Measurements from ENCODE around the gene PPP1R9A.
A peak's percentile ranks its signal among the peaks of the same experiment; 100 is the strongest.
"Not testable (repeated sequence)": the region's sequence is repeated elsewhere in the genome, so short reads cannot be mapped to it uniquely, and the experiment has no call there.

Gene PPP1R9A

DNA sequence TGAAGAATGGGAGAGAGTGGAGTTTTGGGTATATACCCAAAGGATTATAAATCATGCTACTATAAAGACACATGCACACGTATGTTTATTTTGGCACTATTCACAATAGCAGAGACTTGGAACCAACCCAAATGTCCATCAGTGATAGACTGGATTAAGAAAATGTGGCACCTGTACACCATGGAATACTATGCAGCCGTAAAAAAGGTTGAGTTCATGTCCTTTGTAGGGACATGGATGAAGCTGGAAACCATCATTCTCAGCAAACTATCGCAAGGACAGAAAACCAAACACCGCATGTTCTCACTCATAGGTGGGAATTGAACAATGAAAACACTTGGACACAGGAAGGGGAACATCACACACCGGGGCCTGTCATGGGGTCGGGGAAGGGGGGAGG, 101.4 kb downstream of the PPP1R9A start:
- H3K4me3 ChIP-seq (ENCODE audit: low read length); H3K9me3 ChIP-seq (ENCODE audit: control insufficient read depth, low read length); H3K36me3 ChIP-seq (ENCODE audit: control insufficient read depth, insufficient read depth, low read length, severe bottlenecking); DNase-seq (ENCODE audit: low read depth); H3K9ac ChIP-seq (ENCODE audit: low read length); H3K27me3 ChIP-seq (replicated peaks; ENCODE audit: control insufficient read depth, insufficient read depth, low read length): not testable (repeated sequence)
- H3K4me1 ChIP-seq (ENCODE audit: control insufficient read depth, insufficient read depth, low read length), result peaks cover 13% of the 10 kb centered on the region

DNA sequence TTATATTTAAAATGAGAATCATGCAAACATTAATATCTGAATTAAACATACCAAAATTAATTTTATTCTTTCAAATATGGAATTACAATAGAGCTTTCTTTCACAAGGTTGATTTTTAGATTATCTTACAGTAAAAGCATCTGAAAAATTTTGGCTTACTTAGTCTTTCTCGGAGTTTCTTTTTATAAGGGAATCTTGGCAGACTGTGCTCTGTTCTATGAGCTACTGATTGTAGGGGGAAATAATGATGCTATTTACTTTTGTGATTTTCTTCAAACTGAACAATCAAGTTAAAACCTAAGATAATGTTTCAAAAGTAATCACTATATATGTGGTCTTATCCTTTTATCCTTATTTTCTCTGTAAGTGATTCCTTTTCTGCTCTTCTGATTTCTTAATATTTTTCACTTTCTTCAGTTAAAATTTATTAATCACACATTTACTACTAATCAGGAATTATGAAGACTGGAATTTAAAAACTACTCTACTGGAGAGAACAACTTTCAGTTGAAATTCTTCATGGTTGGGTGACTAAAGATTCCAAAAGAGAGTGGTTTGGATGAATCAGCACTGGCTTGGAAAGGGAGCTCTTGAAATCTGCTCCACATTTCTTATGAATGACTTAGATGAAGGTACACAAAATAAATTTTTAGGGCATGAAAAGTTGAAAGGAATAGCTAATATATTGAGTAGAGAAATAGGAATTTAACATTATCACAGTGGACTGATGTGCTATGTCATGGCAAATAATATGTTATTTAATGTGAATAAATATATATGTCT, 103.9 kb downstream of the PPP1R9A start:
- peak overlapping the region; percentile 33 for H3K4me3 ChIP-seq (ENCODE audit: low read length)
- no peaks in the 10 kb centered on the region for H3K36me3 ChIP-seq (ENCODE audit: control insufficient read depth, insufficient read depth, low read length, severe bottlenecking)
- peaks cover 13% of the 10 kb centered on the region for H3K4me1 ChIP-seq (ENCODE audit: control insufficient read depth, insufficient read depth, low read length)
- H3K9me3 ChIP-seq (ENCODE audit: control insufficient read depth, low read length), result no peaks in the 10 kb centered on the region
- peak; percentile 71 for DNase-seq (ENCODE audit: low read depth)
- peak overlapping the region; percentile 21 for H3K9ac ChIP-seq (ENCODE audit: low read length)
- no peaks in the 10 kb centered on the region for H3K27me3 ChIP-seq (replicated peaks; ENCODE audit: control insufficient read depth, insufficient read depth, low read length)

DNA sequence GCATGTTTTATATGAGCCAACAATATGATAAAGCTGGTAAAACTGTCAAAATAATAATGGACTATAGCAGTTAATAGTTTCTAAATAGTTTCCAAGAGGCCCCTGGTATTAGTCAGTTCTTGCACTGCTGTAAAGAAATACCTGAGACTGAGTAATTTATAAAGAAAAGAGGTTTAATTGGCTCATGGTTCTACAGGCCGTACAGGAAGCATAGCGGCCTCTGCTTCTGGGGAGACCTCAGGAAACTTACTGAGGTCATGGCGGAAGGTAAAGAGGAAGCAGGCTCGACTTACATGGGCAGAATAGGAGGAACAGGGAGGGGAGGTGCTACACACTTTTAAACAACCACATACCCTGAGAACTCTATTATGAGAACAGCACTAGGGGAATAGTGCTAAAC, 104.6 kb downstream of the PPP1R9A start:
- no peak for DNase-seq (ENCODE audit: low read depth)
- Histone ChIP-seq H3K9me3 (ENCODE audit: control insufficient read depth, low read length) (no peaks in the 10 kb centered on the region), H3K27me3 (replicated peaks; ENCODE audit: control insufficient read depth, insufficient read depth, low read length) (no peaks in the 10 kb centered on the region), H3K4me1 (ENCODE audit: control insufficient read depth, insufficient read depth, low read length) (peaks cover 13% of the 10 kb centered on the region), H3K36me3 (ENCODE audit: control insufficient read depth, insufficient read depth, low read length, severe bottlenecking) (no peaks in the 10 kb centered on the region), H3K9ac (ENCODE audit: low read length) (no peak overlapping the region), H3K4me3 (ENCODE audit: low read length) (no peak overlapping the region)

DNA sequence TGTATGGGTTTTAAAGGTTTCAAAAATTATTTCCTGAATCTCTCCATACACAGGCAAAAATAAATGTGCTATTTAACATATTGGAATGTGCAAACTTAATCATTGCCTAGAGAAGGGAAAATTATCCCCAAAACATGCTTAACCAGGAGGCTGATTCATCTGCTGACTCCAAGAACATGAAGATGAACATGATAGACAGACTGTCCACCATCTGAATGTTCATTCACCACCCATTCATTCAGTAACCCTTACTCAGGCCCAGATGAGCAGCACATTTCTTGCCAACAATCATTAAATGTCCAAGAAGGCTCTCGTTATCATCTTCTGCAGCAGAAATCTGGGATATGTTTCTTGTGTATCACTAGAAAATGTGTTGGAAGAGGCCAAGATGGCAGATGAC, 110.6 kb downstream of the PPP1R9A start:
- H3K4me1 ChIP-seq (ENCODE audit: control insufficient read depth, insufficient read depth, low read length), result peaks cover 8% of the 10 kb centered on the region
- H3K9me3 ChIP-seq (ENCODE audit: control insufficient read depth, low read length), result no peaks in the 10 kb centered on the region
- no peaks in the 10 kb centered on the region for H3K27me3 ChIP-seq (replicated peaks; ENCODE audit: control insufficient read depth, insufficient read depth, low read length)
- no peak overlapping the region for H3K9ac ChIP-seq (ENCODE audit: low read length)
- no peak overlapping the region for H3K4me3 ChIP-seq (ENCODE audit: low read length)
- no peaks in the 10 kb centered on the region for H3K36me3 ChIP-seq (ENCODE audit: control insufficient read depth, insufficient read depth, low read length, severe bottlenecking)
- DNase-seq (ENCODE audit: low read depth), result no peak

DNA sequence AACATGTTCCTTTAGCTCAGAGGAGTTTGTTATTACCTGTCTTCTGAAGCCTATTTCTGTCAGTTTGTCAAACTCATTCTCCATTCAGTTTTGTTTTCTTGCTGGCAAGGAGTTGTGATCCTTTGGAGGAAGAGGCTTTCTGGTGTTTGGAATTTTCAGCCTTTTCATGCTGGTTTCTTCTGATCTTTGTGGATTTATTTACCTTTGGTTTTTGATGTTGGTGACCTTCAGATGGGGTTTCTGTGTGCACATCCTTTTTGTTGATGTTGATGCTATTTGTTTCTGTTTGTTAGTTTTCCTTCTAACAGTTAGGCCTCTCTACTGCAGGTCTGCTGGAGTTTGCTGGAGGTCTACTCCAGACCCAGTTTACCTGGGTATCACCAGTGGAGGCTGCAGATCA, 118.6 kb downstream of the PPP1R9A start:
- H3K36me3 ChIP-seq (ENCODE audit: control insufficient read depth, insufficient read depth, low read length, severe bottlenecking), result no peaks in the 10 kb centered on the region
- H3K9ac ChIP-seq (ENCODE audit: low read length), result no peak overlapping the region
- no peak for DNase-seq (ENCODE audit: low read depth)
- no peaks in the 10 kb centered on the region for H3K4me1 ChIP-seq (ENCODE audit: control insufficient read depth, insufficient read depth, low read length)
- H3K9me3 ChIP-seq (ENCODE audit: control insufficient read depth, low read length), result peaks cover 13% of the 10 kb centered on the region
- H3K4me3 ChIP-seq (ENCODE audit: low read length), result no peak overlapping the region
- H3K27me3 ChIP-seq (replicated peaks; ENCODE audit: control insufficient read depth, insufficient read depth, low read length), result no peaks in the 10 kb centered on the region

DNA sequence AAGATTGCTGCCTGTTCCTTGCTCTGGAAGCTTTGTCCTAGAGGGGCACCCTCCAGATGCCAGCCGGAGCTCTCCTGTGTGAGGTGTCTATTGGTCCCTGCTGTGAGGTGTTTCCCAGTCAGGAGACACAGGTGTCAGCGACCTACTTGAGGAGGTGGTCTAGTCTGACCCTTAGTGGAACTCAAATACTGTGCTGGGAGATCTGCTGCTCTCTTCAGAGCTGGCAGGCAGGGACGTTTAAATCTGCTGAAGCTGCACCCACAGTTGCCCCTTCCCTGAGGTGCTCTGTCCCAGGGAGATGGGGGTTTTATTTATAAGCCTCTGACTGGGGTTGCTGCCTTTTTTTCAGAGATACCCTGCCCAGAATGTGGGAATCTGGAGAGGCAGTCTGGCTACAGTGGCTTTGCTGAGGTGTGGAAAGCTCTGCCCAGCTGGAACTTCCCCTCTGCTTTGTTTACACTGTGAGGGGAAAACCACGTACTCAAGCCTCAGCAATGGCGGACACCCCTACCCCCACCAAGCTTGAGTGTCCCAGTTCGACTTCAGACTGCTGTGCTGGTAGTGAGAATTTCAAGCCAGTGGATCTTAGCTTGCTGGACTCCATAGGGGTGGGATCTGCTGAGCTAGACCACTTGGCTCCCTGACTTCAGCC, 119.2 kb downstream of the PPP1R9A start:
- Histone ChIP-seq H3K4me3 (ENCODE audit: low read length) (no peak overlapping the region), H3K9ac (ENCODE audit: low read length) (no peak overlapping the region), H3K9me3 (ENCODE audit: control insufficient read depth, low read length) (peaks cover 13% of the 10 kb centered on the region), H3K4me1 (ENCODE audit: control insufficient read depth, insufficient read depth, low read length) (no peaks in the 10 kb centered on the region), H3K27me3 (replicated peaks; ENCODE audit: control insufficient read depth, insufficient read depth, low read length) (no peaks in the 10 kb centered on the region), H3K36me3 (ENCODE audit: control insufficient read depth, insufficient read depth, low read length, severe bottlenecking) (no peaks in the 10 kb centered on the region)
- no peak for DNase-seq (ENCODE audit: low read depth)

DNA sequence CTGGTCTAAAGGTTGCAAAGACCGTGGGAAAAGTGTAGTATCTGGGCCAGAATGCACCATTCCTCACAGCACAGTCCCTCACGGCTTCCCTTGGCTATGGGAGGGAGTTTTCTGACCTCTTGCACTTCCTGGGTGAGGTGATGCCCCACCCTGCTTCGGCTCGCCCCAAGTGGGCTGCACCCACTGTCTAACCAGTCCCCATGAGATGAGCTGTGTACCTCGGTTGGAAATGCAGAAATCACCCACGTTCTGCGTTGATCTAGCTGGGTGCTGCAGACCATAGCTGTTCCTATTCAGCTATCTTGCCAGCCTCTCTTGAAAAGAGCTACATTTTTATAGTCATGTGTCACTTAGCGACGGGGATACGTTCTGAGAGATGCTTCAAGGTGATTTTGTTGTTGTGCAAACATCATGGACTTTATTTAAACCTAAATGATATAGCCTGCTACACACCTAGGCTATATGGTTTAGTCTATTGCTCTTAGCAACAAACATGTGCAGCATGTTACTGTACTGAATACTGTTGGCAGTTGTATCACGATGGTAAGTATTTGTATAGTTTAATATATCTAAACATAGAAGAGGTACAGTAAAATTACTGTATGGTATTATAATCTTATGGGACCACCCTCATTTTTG, 120.0 kb downstream of the PPP1R9A start:
- H3K36me3 ChIP-seq (ENCODE audit: control insufficient read depth, insufficient read depth, low read length, severe bottlenecking), result no peaks in the 10 kb centered on the region
- no peak overlapping the region for H3K9ac ChIP-seq (ENCODE audit: low read length)
- no peak overlapping the region for H3K4me3 ChIP-seq (ENCODE audit: low read length)
- no peak for DNase-seq (ENCODE audit: low read depth)
- H3K27me3 ChIP-seq (replicated peaks; ENCODE audit: control insufficient read depth, insufficient read depth, low read length), result no peaks in the 10 kb centered on the region
- H3K9me3 ChIP-seq (ENCODE audit: control insufficient read depth, low read length), result peaks cover 13% of the 10 kb centered on the region
- no peaks in the 10 kb centered on the region for H3K4me1 ChIP-seq (ENCODE audit: control insufficient read depth, insufficient read depth, low read length)

DNA sequence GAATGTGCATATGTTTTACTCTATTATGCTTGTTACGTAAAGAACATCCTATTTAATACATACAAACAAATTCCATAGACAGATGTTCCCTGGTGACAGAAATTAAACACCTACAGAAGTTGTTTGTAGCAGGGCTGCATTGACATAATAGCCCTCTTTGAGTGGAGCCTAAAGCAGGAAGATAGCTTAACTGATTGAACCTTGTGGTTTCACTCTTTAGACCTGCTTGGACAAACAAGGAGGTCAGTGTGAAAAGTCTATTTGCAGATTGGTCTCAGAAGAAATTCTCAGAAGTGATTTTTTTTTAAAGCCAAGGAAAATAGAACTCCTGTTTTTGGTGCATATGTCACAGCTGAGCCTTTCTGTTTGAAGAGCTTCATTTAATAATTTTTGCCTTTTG, 121.3 kb downstream of the PPP1R9A start:
- no peaks in the 10 kb centered on the region for H3K36me3 ChIP-seq (ENCODE audit: control insufficient read depth, insufficient read depth, low read length, severe bottlenecking)
- no peaks in the 10 kb centered on the region for H3K27me3 ChIP-seq (replicated peaks; ENCODE audit: control insufficient read depth, insufficient read depth, low read length)
- no peak overlapping the region for H3K4me3 ChIP-seq (ENCODE audit: low read length)
- H3K4me1 ChIP-seq (ENCODE audit: control insufficient read depth, insufficient read depth, low read length), result no peaks in the 10 kb centered on the region
- no peak overlapping the region for H3K9ac ChIP-seq (ENCODE audit: low read length)
- DNase-seq (ENCODE audit: low read depth), result no peak
- H3K9me3 ChIP-seq (ENCODE audit: control insufficient read depth, low read length), result peaks cover 13% of the 10 kb centered on the region

DNA sequence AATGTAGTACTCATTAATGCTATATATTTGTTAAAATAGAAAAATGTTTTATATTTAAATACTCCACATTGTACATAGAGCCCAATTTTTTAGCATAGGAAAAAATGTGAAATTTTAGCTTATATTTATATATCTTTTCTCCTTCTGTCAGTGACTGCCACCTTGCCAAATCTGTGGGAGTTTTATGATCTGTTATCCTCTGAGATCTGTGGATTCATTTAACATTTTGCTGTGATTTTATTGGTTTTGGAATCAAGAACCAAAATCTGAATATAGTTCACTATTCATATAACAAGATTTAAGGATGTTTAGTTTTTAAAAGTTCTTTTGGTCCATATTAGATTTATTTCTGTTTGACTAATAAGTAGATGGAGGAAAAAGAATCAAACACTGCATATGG, 127.9 kb downstream of the PPP1R9A start:
- Histone ChIP-seq H3K9me3 (ENCODE audit: control insufficient read depth, low read length) (no peaks in the 10 kb centered on the region), H3K9ac (ENCODE audit: low read length) (no peak overlapping the region), H3K36me3 (ENCODE audit: control insufficient read depth, insufficient read depth, low read length, severe bottlenecking) (no peaks in the 10 kb centered on the region), H3K27me3 (replicated peaks; ENCODE audit: control insufficient read depth, insufficient read depth, low read length) (no peaks in the 10 kb centered on the region), H3K4me1 (ENCODE audit: control insufficient read depth, insufficient read depth, low read length) (no peaks in the 10 kb centered on the region), H3K4me3 (ENCODE audit: low read length) (no peak overlapping the region)
- DNase-seq (ENCODE audit: low read depth), result no peak

DNA sequence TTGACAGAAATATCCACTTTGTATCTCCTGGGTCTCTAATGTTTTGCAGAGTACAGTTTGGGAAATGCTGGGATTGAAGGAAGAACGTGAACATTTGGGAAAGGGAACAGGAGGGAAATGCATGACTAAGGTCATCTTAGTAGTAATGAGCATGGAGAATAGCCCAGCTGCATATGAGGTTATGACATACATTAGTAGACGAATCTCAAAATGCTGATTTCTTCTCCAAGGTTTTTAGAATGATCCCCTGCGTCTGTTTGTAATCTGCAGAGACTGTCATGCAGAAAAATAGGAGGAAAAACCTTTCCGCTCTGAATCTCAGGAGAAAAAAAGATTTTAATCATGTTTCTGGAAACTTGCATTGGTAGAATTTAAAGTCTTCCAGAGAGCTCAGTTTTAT, 133.6 kb downstream of the PPP1R9A start:
- DNase-seq (ENCODE audit: low read depth), result no peak
- Histone ChIP-seq H3K4me1 (ENCODE audit: control insufficient read depth, insufficient read depth, low read length) (peaks cover 6% of the 10 kb centered on the region), H3K27me3 (replicated peaks; ENCODE audit: control insufficient read depth, insufficient read depth, low read length) (no peaks in the 10 kb centered on the region), H3K9ac (ENCODE audit: low read length) (no peak overlapping the region), H3K9me3 (ENCODE audit: control insufficient read depth, low read length) (no peaks in the 10 kb centered on the region), H3K36me3 (ENCODE audit: control insufficient read depth, insufficient read depth, low read length, severe bottlenecking) (no peaks in the 10 kb centered on the region), H3K4me3 (ENCODE audit: low read length) (no peak overlapping the region)

DNA sequence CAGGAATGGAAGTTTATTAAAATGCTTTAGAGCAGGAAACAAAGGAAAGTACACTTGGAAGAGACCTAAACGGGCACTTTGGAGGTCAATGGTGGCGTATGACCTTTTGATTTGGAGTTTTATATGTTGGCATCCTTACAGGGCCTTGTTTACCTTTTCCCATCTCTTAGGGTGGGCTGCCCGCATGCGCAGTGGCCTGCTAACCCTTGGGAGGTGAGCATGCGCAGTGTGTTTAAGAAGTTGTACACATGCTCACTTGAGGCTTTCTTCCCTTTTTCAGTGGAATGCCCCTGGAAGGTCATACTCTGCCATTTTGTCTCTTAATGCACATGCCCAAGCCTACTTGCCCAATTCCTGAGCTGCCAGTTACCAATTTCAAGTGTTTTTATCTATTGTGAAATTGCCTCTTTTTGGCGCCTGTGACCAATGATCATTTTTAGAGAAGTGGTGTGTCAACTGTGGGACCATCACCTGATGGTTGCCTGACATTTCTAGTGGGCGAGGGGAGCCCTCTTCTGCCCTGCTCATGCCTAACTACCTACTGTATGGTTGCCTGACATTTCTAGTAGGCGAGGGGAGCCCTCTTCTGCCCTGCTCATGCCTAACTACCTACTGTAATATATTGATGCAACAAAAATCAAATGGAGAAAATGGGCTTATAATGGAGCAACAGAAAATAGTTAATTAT, 138.0 kb downstream of the PPP1R9A start:
- no peaks in the 10 kb centered on the region for H3K36me3 ChIP-seq (ENCODE audit: control insufficient read depth, insufficient read depth, low read length, severe bottlenecking)
- H3K4me3 ChIP-seq (ENCODE audit: low read length), result no peak overlapping the region
- H3K27me3 ChIP-seq (replicated peaks; ENCODE audit: control insufficient read depth, insufficient read depth, low read length), result no peaks in the 10 kb centered on the region
- DNase-seq (ENCODE audit: low read depth), result no peak
- no peak overlapping the region for H3K9ac ChIP-seq (ENCODE audit: low read length)
- no peaks in the 10 kb centered on the region for H3K9me3 ChIP-seq (ENCODE audit: control insufficient read depth, low read length)
- H3K4me1 ChIP-seq (ENCODE audit: control insufficient read depth, insufficient read depth, low read length), result peaks cover 8% of the 10 kb centered on the region
